GM13977 (cell line): ENCODE measurements around the gene CNGA4.

ENCODE experiments used
- DNase-seq: peaks from one replicate; pipeline ENCODE4 v3.0.0; 2012; ENCODE audit warnings: low spot score
- in situ Hi-C: fragments of 300-500 bp; cut with MboI; formaldehyde crosslinking; loops from one replicate; pipeline ENCODE4 v1.12.0; 2022; ENCODE audit warnings: low sequenced_read_pairs, low pct_unique_long_range_greater_than_20kb, mixed read lengths, inconsistent platforms; ENCODE audit not compliant: unreplicated experiment
- TF ChIP-seq, protein P1 (sequence below): IDR thresholded peaks from 2 replicates; pipeline ENCODE4 v1.5.1; 2012; ENCODE audit warnings: mild to moderate bottlenecking, control low read depth; ENCODE audit not compliant: insufficient read depth; ENCODE audit errors: extremely low read depth, missing control alignments

Gene CNGA4

DNA sequence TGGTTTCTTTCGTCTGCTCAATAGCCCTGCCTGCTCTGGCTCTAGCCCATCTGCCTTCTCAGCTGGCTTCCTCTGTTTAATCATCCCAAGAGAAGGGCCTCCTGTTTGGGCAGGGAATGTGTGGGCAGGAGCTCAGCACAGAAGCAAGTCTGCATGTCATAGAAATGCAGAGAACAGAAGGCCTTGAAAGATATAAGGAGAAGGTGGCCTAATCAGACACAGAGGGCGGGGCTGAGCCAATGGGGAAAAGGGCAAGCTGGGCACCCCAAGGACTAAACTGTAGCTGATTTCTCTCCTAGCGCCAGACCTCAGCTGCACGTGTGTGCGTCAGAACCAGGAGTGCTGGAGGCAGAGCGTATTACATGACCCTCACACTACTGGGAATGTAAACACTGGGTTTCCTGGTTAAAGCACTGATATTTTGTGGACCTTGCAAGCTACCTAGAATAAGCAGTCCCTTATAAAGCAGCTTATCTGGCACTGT, 13.1 kb downstream of the CNGA4 start:
- in situ Hi-C loops, result no loop called here
- TF ChIP-seq, protein P1, sequence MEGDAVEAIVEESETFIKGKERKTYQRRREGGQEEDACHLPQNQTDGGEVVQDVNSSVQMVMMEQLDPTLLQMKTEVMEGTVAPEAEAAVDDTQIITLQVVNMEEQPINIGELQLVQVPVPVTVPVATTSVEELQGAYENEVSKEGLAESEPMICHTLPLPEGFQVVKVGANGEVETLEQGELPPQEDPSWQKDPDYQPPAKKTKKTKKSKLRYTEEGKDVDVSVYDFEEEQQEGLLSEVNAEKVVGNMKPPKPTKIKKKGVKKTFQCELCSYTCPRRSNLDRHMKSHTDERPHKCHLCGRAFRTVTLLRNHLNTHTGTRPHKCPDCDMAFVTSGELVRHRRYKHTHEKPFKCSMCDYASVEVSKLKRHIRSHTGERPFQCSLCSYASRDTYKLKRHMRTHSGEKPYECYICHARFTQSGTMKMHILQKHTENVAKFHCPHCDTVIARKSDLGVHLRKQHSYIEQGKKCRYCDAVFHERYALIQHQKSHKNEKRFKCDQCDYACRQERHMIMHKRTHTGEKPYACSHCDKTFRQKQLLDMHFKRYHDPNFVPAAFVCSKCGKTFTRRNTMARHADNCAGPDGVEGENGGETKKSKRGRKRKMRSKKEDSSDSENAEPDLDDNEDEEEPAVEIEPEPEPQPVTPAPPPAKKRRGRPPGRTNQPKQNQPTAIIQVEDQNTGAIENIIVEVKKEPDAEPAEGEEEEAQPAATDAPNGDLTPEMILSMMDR, result no peak
- no peak for DNase-seq

DNA sequence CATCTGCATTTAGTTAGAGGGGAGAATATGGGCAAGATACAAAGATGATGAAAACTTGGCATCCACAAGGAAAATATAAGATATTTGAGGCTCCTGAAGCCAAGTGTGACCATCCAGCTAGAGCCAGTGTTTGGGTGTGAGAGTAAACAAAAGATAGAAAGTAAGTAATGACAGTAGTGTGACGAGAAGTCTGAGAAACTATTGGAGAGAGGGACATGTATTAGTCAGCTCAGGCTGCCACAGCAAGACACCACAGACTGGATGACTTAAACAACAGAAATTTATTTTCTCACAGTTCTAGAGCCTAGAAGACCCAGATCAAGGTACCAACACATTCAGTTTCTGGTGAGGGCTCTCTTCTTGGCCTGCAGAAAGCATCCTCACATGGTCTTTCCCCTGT, 14.3 kb downstream of the CNGA4 start:
- no peak for DNase-seq
- in situ Hi-C loops, result no loop called here
- TF ChIP-seq, protein P1, result no peak

DNA sequence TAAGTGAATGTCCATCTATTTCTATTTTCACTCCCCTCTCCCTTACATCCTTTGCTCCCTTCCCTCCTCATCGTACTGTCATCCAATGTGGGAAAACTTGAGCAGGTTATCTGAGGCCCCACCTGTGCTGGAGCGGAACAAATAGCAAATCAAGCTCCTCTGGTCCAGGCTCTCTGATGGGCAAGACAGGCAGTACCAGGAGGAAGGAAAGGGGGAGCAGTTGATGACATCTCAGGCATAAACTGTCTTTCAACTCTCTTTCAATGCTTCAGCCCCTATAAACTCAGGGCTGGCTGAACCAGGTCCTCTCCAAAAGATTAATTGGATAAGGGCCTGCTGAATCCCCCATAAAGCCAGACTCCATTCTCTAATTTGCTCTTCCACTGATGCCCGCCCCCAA, 19.3 kb downstream of the CNGA4 start:
- in situ Hi-C loops, result no loop called here
- DNase-seq, result no peak
- TF ChIP-seq, protein P1, result no peak

DNA sequence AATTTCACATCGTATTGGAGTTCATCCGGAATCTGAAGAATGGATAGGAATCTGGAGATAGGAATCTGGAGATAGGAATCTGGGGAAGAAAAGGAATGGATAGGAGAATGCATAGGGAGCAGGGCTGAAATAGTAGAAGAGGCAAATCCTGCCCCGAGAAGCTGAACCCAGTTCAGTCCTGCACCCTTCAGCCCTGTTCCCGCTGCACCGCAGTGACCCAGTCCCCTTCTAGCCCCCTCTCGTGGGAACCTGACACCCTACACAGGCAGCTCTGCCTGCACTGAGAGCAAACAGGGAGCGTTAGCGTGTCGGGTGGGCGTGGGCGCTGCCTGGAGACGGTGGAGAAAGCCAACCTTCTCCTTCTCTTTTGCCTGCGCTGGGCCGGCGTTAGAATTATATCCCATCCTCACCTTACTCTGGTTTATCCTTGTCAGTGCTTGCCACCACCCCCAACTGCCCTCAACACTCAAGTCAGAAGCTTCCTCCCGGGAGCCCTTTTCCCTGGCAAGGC, 19.7 kb downstream of the CNGA4 start:
- no peak for DNase-seq
- TF ChIP-seq, protein P1, result no peak
- in situ Hi-C loops, result no loop called here

DNA sequence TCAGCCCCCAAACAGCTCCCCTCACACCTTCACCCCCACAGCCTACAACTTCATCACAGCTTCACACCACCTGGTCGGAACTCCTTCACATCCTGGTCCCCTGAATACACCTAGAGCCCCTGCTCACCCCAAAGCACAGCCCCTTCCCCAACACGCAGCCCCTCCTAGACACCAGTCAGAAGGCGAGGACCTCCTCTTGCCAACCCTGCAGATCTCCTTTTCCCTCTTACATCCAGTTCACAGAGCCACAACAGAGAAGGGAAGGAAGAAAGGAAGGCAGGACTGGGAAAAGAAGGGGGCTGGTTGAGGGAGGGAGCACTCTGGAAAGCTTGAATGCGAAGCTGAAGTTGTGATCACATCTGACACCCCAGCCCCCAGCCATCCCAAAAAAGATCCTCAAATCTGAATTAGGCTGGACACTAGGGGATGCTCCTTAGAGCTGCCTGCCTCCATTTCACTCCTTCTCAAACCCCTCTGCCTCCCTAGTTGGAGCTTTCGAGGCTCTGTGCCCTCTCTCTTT, 21.4 kb downstream of the CNGA4 start:
- in situ Hi-C loops, result no loop called here
- TF ChIP-seq, protein P1, result no peak
- DNase-seq, result no peak

DNA sequence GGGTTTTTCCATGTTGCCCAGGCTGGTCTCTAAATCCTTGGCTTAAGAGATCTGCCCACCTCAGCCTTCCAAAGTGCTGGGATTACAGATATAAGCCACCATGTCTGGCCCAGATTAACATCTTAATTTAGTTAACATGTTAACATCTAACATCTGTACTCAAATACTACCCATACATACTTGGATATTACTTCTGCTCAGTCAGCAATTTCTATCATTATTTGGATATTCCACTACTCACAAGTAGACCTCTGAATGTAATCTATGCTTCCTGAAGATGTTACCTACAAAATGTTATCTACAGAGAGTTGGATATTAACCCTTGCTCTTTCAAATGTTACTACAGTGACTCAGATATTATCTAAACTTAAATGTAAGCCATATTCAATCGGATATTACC, 24.8 kb downstream of the CNGA4 start:
- in situ Hi-C loops, result no loop called here
- DNase-seq, result no peak
- TF ChIP-seq, protein P1, result no peak
